KMS-11 (cell line): ENCODE measurements around the gene ATXN7L2.
A peak's percentile ranks its signal among the peaks of the same experiment; 100 is the strongest.

Experiments
- H2AFZ ChIP-seq: fragments of 200-600 bp; sonication (generic); 2 replicates; pipeline ENCODE4 v1.6.1; 2016; ENCODE audit warnings: antibody characterized with exemption, mixed run types, low read depth
- H3K27ac ChIP-seq: fragments of 200-600 bp; sonication (generic); 2 replicates; pipeline ENCODE4 v1.6.1; 2016; ENCODE audit warnings: mild to moderate bottlenecking, mixed run types
- H3K27me3 ChIP-seq: fragments of 200-600 bp; sonication (generic); 2 replicates; pipeline ENCODE4 v1.6.1; 2017; ENCODE audit warnings: mild to moderate bottlenecking, low read depth, mixed run types, moderate library complexity; ENCODE audit not compliant: insufficient read depth
- H3K36me3 ChIP-seq: fragments of 200-600 bp; sonication (generic); 2 replicates; pipeline ENCODE4 v1.6.1; 2017; ENCODE audit warnings: mild to moderate bottlenecking, mixed run types; ENCODE audit not compliant: insufficient read depth
- H3K4me1 ChIP-seq: fragments of 200-600 bp; sonication (generic); 2 replicates; pipeline ENCODE4 v1.6.1; 2016; ENCODE audit warnings: mild to moderate bottlenecking, low read depth, mixed run types; ENCODE audit not compliant: poor library complexity, severe bottlenecking
- H3K4me2 ChIP-seq: fragments of 200-600 bp; sonication (generic); 2 replicates; pipeline ENCODE4 v1.7.0; 2016; ENCODE audit warnings: mild to moderate bottlenecking, mixed run types
- H3K4me3 ChIP-seq: fragments of 200-600 bp; sonication (generic); IDR thresholded peaks from 2 replicates; pipeline ENCODE4 v1.6.1; 2017; ENCODE audit warnings: low read depth, low read length, mixed read lengths; ENCODE audit not compliant: insufficient read depth
- H3K79me2 ChIP-seq: fragments of 200-600 bp; sonication (generic); 2 replicates; pipeline ENCODE4 v1.6.1; 2016; ENCODE audit warnings: low read depth, mixed run types; ENCODE audit not compliant: insufficient read depth
- H3K9ac ChIP-seq: fragments of 200-600 bp; sonication (generic); 2 replicates; pipeline ENCODE4 v1.6.1; 2016; ENCODE audit warnings: mild to moderate bottlenecking, mixed run types
- H4K20me1 ChIP-seq: fragments of 200-600 bp; sonication (generic); 2 replicates; pipeline ENCODE4 v1.6.1; 2016; ENCODE audit warnings: mild to moderate bottlenecking, mixed run types; ENCODE audit not compliant: insufficient read depth
- CTCF ChIP-seq: fragments of 200-600 bp; sonication (generic); conservative IDR thresholded peaks from 2 replicates; pipeline ENCODE4 v1.6.1; 2017; ENCODE audit warnings: low read depth, mild to moderate bottlenecking, antibody characterized with exemption, low read length, moderate library complexity, mixed read lengths

ATXN7L2 gene

DNA sequence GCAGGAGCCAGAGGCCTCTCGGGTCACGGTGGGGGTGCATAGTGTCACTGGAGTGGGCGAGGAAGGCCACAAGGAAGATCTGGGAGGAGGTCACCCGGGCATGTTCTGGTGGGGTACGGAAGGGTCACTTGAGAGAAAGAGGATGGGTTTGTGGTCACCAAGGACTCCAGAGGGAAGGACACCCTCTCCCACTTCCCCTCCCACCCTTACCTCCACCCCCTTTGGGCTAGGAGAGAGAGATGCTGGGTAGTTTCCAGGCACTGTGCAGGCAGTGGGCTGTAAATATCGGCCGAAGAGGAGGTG is 25.1 kb downstream of the ATXN7L2 start:
- no peaks in the 10 kb centered on the region; the same call in 1 of the 2 replicates for H3K27me3 ChIP-seq
- peak overlapping the region; percentile 98; the same call in 1 of the 2 replicates for H2AFZ ChIP-seq
- H3K27ac ChIP-seq, result no peak overlapping the region
- H3K4me2 ChIP-seq, result peak overlapping the region; percentile 30
- peaks cover 7% of the 10 kb centered on the region for H3K4me1 ChIP-seq
- no peaks in the 10 kb centered on the region for H4K20me1 ChIP-seq
- H3K9ac ChIP-seq, result no peak overlapping the region; the same call in 1 of the 2 replicates
- no peak for TF ChIP-seq CTCF
- H3K36me3 ChIP-seq, result no peaks in the 10 kb centered on the region
- H3K4me3 ChIP-seq, result no peak overlapping the region
- H3K79me2 ChIP-seq, result no peaks in the 10 kb centered on the region

DNA sequence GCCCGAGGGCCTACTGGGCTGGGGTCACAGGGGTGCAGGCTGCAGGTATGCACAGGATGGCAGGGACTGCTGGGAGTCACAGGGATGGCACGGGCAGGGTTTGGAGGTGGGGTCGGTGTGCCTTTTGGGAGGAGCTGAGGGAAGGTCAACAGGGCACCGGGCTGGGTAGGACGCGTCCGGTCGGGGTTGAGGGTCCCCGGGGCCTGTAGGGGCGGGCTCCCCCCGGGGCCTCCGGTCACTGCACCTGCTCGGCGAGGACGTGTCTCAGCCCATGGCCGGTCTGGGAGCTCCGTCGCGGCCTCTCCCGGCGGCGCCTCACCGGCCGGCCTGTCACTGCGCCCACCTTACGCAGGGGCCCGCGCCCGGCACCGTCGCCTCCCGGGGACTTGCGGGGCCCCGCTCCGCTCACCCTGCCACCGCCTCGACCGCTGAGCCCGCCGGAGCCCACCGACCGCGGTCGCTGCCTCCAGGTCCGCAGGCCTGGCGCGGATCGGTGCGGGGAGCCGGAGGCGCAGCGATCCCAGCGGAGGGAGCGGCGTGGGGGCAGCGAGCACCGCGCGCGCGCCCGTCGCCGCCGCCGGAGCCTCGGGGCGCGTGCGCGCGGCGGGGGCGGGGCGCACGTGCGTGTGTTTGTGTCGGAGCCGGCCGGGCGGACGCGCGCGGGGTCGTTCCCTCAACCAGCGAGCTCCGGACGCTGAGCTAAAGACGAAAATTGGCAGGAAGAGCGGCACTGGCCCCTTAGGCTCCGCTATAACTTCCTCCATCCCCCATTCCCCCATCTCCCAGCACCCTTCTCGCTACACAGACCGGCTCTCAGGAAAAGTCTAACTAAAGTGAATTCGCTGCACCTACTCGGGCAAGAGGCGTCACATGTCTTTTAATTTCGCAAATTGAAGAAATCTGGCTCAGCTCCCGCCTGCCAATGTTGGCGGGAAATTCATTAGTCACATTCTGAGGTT is 25.8 kb downstream of the ATXN7L2 start, which contains the start of gene AMIGO1:
TSS of gene AMIGO1 (minus strand) at position 552 of the 959 bp plus-strand sequence. CDS start 815 bp downstream, outside the sequence.
- Histone ChIP-seq H3K79me2 (no peaks in the 10 kb centered on the region), H3K36me3 (no peaks in the 10 kb centered on the region), H2AFZ (peak within 1 kb of the TSS; percentile 98), H3K4me2 (peak within 1 kb of the TSS; percentile 93), H3K4me1 (peaks cover 7% of the 10 kb centered on the region), H3K9ac (peak within 1 kb of the TSS; percentile 47; the same call in 1 of the 2 replicates), H4K20me1 (no peaks in the 10 kb centered on the region), H3K27me3 (no peaks in the 10 kb centered on the region; the same call in 1 of the 2 replicates), H3K27ac (no peak within 1 kb of the TSS), H3K4me3 (peak within 1 kb of the TSS; percentile 96)
- no peak for TF ChIP-seq CTCF

DNA sequence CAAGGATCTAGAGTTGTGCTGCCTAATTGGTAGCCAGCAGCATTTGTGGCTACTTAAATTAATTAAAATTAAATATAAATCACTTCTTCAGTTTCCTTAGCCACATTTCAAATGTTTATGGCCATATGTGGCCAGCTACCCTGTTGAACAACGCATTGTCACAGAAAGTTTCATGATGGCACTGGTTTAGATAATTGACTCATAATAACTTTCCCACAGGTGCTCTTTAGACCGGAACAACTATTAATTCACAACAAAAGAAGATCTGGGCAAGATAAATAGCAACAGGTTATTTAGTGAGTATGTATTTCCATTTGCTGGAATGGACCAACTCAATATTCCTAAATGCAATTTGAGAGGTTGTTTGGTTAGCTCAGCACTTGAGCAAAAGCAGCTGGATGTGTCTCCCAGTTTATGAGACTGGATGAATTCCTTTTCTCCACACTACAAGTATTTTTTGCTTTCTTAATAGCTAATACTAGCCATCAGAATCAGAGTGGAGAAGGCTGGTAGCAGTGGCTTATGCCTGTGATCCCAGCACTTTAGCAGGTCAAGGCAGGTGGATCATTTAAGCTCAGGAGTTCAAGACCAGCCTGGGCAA is 29.5 kb downstream of the ATXN7L2 start:
- Histone ChIP-seq H3K9ac (no peak overlapping the region), H4K20me1 (no peaks in the 10 kb centered on the region), H3K36me3 (no peaks in the 10 kb centered on the region), H3K4me3 (no peak overlapping the region), H3K79me2 (no peaks in the 10 kb centered on the region), H3K27ac (no peak overlapping the region), H2AFZ (no peak overlapping the region), H3K4me2 (no peak overlapping the region), H3K27me3 (no peaks in the 10 kb centered on the region; the same call in 1 of the 2 replicates), H3K4me1 (peaks cover 7% of the 10 kb centered on the region)
- no peak for TF ChIP-seq CTCF

DNA sequence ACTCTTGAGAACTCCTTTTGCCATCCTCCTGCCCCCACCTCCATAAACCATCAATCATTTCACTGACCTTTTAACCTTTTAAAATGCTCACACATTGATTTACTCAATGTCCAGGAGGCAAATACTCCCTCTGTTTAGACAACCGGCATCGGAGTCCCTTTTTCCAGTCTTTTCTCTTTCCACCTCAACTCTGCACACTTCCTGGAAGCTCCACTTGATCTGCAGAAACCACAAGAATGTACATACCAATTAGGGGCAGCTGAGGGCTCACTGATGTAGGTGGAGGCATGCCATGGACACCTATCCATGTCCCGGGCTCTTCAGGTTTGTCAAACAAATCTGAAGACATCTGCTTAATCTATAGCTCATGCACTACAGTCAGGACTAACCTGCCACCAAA is 31.1 kb downstream of the ATXN7L2 start:
- no peaks in the 10 kb centered on the region for H3K36me3 ChIP-seq
- H3K4me1 ChIP-seq, result peaks cover 7% of the 10 kb centered on the region
- TF ChIP-seq CTCF, result no peak
- H3K9ac ChIP-seq, result no peak overlapping the region
- no peaks in the 10 kb centered on the region for H3K79me2 ChIP-seq
- no peaks in the 10 kb centered on the region for H3K27me3 ChIP-seq
- H3K4me3 ChIP-seq, result no peak overlapping the region
- H4K20me1 ChIP-seq, result no peaks in the 10 kb centered on the region
- no peak overlapping the region for H2AFZ ChIP-seq
- no peak overlapping the region for H3K4me2 ChIP-seq
- H3K27ac ChIP-seq, result no peak overlapping the region
